Uterus (tissue), 4 donors: ENCODE results near the gene KCNQ1. TPM values are rescaled to one million over a fixed set of nuclear protein-coding genes. Genes with fewer than 3 reads are reported as not detected.

Experiments
- DNase-seq, 2 donors: peaks; one replicate each; pipeline ENCODE4 v3.0.0-alpha.2; 2019 to 2020
- H3K27ac ChIP-seq, 2 donors: fragments of 200-600 bp; sonication (generic); 1 replicate in 1 of 2; 2 replicates in 1 of 2; pipeline ENCODE4 v1.5.1; 2016 to 2018
- H3K27me3 ChIP-seq, 2 donors: fragments of 200-600 bp; sonication (generic); one replicate each; pipeline ENCODE4 v1.5.1; 2018 to 2019; ENCODE audit warnings: control low read depth in 1 of 2
- H3K36me3 ChIP-seq, 2 donors: fragments of 200-600 bp; sonication (generic); one replicate each; pipeline ENCODE4 v1.5.1; 2019; ENCODE audit warnings: control low read depth in 1 of 2
- H3K4me1 ChIP-seq, 2 donors: fragments of 200-600 bp; sonication (generic); one replicate each; pipeline ENCODE4 v1.5.1; 2018 to 2019; ENCODE audit warnings: control low read depth in 1 of 2
- H3K4me3 ChIP-seq, 2 donors: fragments of 200-600 bp; sonication (generic); 1 replicate in 1 of 2; 2 replicates in 1 of 2; pipeline ENCODE4 v1.5.1; 2018 to 2019; ENCODE audit warnings: mild to moderate bottlenecking in 1 of 2
- H3K9me3 ChIP-seq, 2 donors: fragments of 200-600 bp; sonication (generic); one replicate each; pipeline ENCODE4 v1.5.1; 2019; ENCODE audit warnings: control low read depth in 1 of 2
- CTCF ChIP-seq, 4 experiments: fragments of 200-600 bp in 2 of 4; fragments of 450-650 bp in 2 of 4; sonication (generic) in 2 of 4; IDR thresholded peaks; one replicate each; pipeline ENCODE4 v1.5.1; 2016 to 2019; ENCODE audit warnings: antibody characterized with exemption in 4 of 4, mild to moderate bottlenecking in 2 of 4, moderate library complexity in 1 of 4
- POLR2A ChIP-seq, 2 donors: fragments of 450-650 bp; IDR thresholded peaks; one replicate each; pipeline ENCODE4 v1.6.1; 2016; ENCODE audit warnings: antibody characterized with exemption in 2 of 2, mild to moderate bottlenecking in 1 of 2, moderate library complexity in 1 of 2
- intact Hi-C: fragments of 100-400 bp; cut with DNase I; formaldehyde crosslinking; loops from one replicate; pipeline ENCODE4 v1.15.1; 2023; ENCODE audit warnings: low total_unique reads
- total RNA-seq, 4 donors: library from RNA; depleted of rRNA in 3 of 4; stranded (reverse); fragments of >200 nt in 3 of 4; gene quantifications; one replicate each; pipeline versions ENCODE4 v1.1.0 to v1.2.4, GENCODE V29; 2014 to 2023
- donor health status: DM: yes; HTN: yes; CAD: no.

Gene KCNQ1
- total RNA-seq, 4 donors from 2014 or later, result 2.6 to 10.4 (median 5.4) TPM

GRCh38 chr11:2801711-2802388 is 357.0 kb downstream of the KCNQ1 start:
- Histone ChIP-seq H3K9me3 (no peaks in the 10 kb centered on the region), H3K4me3 (no peak overlapping the region), H3K4me1 (peaks cover 0 to 3% of the 10 kb centered on the region in 2 donors), H3K36me3 (no peaks in the 10 kb centered on the region), H3K27me3 (no peaks in the 10 kb centered on the region), H3K27ac (no peak overlapping the region)
- TF ChIP-seq POLR2A (IDR thresholded peaks at IDR 0.05) (no peak), CTCF (IDR thresholded peaks at IDR 0.05) (no peak)
- DNase-seq, result peak; percentile 14 to 20
- intact Hi-C loops, result no loop called here

- Histone ChIP-seq H3K9me3 (no peaks in the 10 kb centered on the region), H3K4me3 (no peak overlapping the region), H3K36me3 (no peaks in the 10 kb centered on the region), H3K27ac (no peak overlapping the region), H3K4me1 (peaks cover 0 to 8% of the 10 kb centered on the region in 2 donors), H3K27me3 (no peaks in the 10 kb centered on the region)
- peak; percentile 12 to 15 for DNase-seq
- TF ChIP-seq POLR2A (IDR thresholded peaks at IDR 0.05) (no peak), CTCF (IDR thresholded peaks at IDR 0.05) (no peak)
- intact Hi-C loops, result no loop called here
These were observed 357.8 kb downstream of the KCNQ1 start for GRCh38 chr11:2802389-2803185.

- H3K36me3 ChIP-seq, result no peaks in the 10 kb centered on the region
- peak; percentile 13 to 14 for DNase-seq
- peaks cover 7 to 15% of the 10 kb centered on the region in 2 donors for H3K4me1 ChIP-seq
- TF ChIP-seq POLR2A (IDR thresholded peaks at IDR 0.05) (no peak), CTCF (IDR thresholded peaks at IDR 0.05) (no peak)
- H3K4me3 ChIP-seq, result no peak overlapping the region
- intact Hi-C loops, result no loop called here
- H3K9me3 ChIP-seq, result no peaks in the 10 kb centered on the region
- no peaks in the 10 kb centered on the region for H3K27me3 ChIP-seq
- no peak overlapping the region for H3K27ac ChIP-seq
These were observed 358.6 kb downstream of the KCNQ1 start for GRCh38 chr11:2803186-2804091.

GRCh38 chr11:2804189-2804588 is 359.4 kb downstream of the KCNQ1 start:
- H3K27me3 ChIP-seq, result no peaks in the 10 kb centered on the region
- peaks cover 7 to 15% of the 10 kb centered on the region in 2 donors for H3K4me1 ChIP-seq
- intact Hi-C loops, result no loop called here
- TF ChIP-seq CTCF (IDR thresholded peaks at IDR 0.05), result no peak
- TF ChIP-seq POLR2A (IDR thresholded peaks at IDR 0.05), result no peak
- H3K4me3 ChIP-seq, result no peak overlapping the region
- no peaks in the 10 kb centered on the region for H3K9me3 ChIP-seq
- no peaks in the 10 kb centered on the region for H3K36me3 ChIP-seq
- no peak overlapping the region for H3K27ac ChIP-seq
- DNase-seq, result peak; percentile 7 to 13
